GM10266 (cell line): Measurements from ENCODE around the gene WDR53.
"Not testable (repeated sequence)": the region's sequence is repeated elsewhere in the genome, so short reads cannot be mapped to it uniquely, and the experiment has no call there.

ENCODE experiments used
- DNase-seq: peaks from one replicate; pipeline ENCODE4 v3.0.0; 2012; ENCODE audit errors: extremely low spot score
- TF ChIP-seq, protein P1 (sequence below): IDR thresholded peaks from 2 replicates; pipeline ENCODE4 v1.5.1; 2012; ENCODE audit warnings: mild to moderate bottlenecking, low read depth; ENCODE audit not compliant: control insufficient read depth, insufficient read depth; ENCODE audit errors: missing control alignments

Gene WDR53

DNA sequence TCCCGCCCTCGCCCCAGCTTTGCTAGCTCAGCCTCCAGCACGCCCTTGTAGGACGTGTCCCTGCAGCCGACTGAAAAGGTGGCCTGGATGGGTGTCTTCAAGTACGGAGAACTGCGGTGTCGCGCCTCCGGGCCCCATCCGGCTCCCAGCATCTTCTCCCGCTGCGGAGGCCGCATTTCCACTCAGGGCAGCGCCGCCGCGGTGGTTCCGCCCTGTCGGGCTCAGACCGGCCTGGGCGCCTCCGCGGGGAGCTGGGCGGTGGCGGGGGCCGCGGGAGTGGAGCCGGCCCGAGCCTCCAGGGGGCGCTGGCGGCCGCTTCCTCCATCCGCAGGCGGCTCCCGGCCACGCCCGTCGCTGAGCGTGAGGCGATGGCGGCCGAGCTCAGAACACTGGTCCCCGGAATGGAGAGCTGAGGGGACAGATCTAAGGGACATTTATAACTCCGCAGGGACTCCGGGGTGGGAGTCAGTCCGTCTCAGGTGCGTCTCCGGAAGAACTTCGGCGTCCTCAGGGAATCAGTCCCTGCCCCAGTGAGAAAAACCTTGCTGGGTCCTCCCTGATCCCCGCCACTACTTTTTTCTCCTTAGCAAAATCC, 39.6 kb downstream of the WDR53 start:
- TF ChIP-seq, protein P1, sequence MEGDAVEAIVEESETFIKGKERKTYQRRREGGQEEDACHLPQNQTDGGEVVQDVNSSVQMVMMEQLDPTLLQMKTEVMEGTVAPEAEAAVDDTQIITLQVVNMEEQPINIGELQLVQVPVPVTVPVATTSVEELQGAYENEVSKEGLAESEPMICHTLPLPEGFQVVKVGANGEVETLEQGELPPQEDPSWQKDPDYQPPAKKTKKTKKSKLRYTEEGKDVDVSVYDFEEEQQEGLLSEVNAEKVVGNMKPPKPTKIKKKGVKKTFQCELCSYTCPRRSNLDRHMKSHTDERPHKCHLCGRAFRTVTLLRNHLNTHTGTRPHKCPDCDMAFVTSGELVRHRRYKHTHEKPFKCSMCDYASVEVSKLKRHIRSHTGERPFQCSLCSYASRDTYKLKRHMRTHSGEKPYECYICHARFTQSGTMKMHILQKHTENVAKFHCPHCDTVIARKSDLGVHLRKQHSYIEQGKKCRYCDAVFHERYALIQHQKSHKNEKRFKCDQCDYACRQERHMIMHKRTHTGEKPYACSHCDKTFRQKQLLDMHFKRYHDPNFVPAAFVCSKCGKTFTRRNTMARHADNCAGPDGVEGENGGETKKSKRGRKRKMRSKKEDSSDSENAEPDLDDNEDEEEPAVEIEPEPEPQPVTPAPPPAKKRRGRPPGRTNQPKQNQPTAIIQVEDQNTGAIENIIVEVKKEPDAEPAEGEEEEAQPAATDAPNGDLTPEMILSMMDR, result peak; percentile 98
- peak; percentile 99 for DNase-seq

DNA sequence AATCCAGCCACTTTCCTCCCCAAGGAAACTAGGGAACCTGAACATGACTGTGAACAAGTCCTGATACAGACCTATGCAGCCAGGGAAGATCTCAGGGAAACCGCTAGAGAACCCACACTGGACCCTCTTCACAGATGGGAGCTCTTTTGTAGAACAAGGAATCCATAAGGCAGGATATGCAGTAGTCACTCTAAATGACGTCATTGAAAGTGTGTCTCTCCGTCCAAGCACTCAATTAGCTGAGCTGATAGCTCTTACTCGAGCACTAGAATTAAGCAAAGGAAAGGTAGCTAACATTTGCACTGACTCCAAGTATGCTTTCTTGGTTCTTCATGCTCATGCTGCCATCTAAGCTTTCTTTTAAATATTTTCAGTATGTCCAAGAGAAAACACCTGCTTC, 43.2 kb downstream of the WDR53 start:
- TF ChIP-seq, protein P1, result no peak
- no peak for DNase-seq

- no peak for DNase-seq
These were observed 43.8 kb downstream of the WDR53 start for GRCh38 chr3:196524527-196524926.

DNA sequence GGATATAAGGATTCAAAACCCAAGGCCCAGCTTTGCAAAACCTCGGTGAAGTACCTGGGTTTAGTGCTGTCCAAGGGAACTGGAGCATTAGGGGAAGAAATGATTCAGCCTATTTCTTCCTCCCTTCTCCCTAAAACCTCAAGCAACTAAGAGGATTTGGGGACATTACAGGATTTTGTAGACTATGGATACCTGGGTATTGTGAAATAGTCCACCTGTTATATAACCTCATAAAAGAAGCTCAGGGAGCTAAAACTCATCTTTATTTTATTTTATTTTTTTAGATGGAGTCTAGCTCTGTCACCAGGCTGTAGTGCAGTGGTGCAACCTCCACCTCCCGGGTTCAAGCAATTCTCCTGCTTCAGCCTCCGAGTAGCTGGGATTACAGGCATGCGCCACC, 44.5 kb downstream of the WDR53 start:
- no peak for DNase-seq
- TF ChIP-seq, protein P1, result no peak

More at GRCh38 chr3:196524527-196524926, 43.8 kb downstream of the WDR53 start:
- TF ChIP-seq, protein P1, result peak; percentile 29

GRCh38 chr3:196521291-196521690, 47.1 kb downstream of the WDR53 start:
- DNase-seq, result not testable (repeated sequence)

DNA sequence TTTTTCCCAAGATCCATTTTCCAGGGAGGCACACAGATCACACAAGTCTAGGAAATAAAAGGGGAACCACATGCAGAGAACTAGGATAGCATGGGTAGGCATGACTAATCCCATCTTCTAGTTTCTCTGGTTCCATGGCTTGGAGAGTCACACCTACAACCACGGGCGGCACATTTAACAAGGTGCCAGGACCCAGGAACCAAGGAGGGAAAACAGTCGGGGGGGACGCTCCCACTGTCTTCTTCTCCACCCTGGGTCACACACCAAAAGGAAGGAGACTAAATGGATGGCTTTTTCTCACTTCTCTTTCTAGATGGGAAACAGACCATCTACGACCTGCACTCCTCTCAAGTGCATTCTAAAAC, 48.7 kb downstream of the WDR53 start:
- no peak for DNase-seq
- TF ChIP-seq, protein P1, result no peak

- DNase-seq, result peak; percentile 48
These were observed 49.2 kb downstream of the WDR53 start for GRCh38 chr3:196518966-196519717.

More at GRCh38 chr3:196518966-196519717, 49.2 kb downstream of the WDR53 start:
- TF ChIP-seq, protein P1, result peak; percentile 55
